NCI-H460 (cell line): Measurements from ENCODE around the gene SOX5. TPM values are rescaled to one million over a fixed set of nuclear protein-coding genes. Genes with fewer than 3 reads are reported as not detected.

Experiments
- DNase-seq: peaks from one replicate; pipeline ENCODE4 v3.0.0-alpha.2; 2016; ENCODE audit warnings: low read depth; ENCODE audit errors: extremely low read depth
- total RNA-seq: library from RNA; depleted of rRNA; stranded (reverse); fragments of >200 nt; shearing (Covaris generic); gene quantifications from 2 replicates; pipeline ENCODE4 v1.2.3, GENCODE V29; 2014

The SOX5 gene
- total RNA-seq, 1 experiment from 2014 or later, result not detected

DNA sequence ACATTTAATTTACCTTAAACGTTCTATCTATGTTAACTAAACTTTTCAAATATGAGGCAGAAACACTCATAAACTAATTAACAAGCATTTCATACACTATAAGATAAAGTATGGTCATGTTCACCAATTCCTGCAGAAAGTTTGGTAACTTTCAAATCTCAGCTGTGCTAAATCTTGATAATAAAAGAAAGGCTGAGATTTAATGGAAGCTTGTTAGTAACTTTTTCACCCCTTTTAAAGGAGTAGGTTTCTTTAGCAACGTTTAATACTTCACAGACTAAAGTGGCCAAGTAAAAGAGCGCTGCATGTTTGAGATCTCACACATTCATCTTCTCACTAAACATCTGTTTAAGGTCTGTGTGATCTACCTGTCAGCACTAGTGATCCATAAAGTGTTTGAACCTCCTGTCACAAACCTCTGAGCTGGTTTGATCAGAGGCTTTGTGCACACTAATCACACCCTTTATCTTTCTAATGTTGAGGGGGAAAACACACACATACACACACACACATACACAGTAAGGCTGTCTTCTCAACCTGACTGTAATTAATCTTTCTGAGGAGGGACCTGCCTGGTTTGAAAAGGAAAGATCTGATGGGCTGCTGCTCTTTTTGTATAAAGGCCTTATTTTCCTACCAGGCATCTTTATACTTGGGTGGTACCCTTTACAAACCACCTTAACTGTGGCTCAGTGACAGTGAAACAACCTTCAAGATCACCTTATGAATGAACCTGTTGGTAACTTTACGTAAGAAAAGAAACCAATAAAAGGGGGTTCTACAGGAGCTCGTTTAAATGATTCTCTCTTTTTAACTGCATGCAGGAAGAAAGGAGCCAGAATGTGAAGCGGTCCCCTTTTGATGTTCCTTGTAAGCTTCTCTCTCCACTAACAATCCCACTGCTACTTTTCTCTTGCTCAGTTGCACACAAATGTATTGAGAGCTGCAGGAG is 244.2 kb downstream of the SOX5 start:
- no peak for DNase-seq

GRCh38 chr12:23703051-23703450 is 246.4 kb downstream of the SOX5 start:
- DNase-seq, result no peak

DNA sequence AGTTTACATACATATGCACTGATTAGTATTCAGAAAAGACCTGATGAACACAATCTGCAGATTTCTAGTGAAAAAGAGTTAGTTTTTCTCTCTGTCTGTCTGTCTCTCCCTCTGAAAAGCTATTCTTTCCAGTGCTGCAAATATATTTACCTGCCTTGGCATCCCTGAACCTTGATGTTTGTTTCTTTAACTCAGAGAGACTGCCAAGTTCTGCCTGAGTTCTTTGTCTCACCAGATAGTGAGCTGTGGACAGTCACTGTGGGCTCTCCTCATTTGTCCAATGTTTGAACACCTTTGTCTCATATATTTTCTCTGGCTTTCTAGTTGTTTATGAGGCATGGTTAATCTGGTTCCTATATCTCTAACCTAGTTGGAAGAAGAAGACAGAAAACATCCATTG is 250.4 kb downstream of the SOX5 start:
- DNase-seq, result no peak

- DNase-seq, result no peak
These were observed 254.6 kb downstream of the SOX5 start for GRCh38 chr12:23694920-23695319.

DNA sequence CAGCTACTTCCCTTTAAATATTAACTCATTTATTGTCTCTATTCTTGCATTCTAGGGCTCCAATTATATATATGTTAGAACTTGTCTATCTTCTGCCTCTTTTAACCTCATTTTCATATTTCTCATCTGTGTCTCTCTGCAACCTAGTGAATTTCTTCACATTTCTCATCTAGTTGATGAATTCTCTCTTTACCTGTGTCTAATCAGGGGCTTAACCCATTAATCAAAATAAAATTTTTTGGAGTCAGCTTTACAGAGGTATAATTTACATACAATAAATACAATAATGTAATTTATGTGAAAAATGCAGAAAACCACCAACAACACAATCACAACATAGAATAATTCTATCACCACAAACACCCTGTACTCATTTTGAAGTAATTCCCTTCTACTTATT is 255.2 kb downstream of the SOX5 start:
- DNase-seq, result no peak

- no peak for DNase-seq
These were observed 261.5 kb downstream of the SOX5 start for GRCh38 chr12:23687947-23688346.

DNA sequence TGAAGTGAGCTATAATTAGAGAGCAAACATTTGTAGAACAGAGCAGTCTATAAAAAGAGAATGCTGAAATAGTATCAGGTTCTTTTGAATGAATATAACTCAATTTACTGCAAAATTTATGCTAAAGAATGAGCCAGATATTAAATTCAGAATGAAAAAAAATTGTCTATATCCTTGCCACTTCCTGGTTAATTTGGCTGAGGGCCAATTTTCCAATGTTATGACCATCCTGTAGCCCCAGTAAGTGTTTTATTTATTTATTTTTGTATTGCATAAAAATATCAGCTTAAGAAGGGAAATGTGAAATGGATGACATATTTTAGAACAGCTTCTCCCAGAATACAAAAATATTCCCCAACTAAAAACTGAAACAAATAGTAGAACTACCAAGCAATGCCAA is 263.4 kb downstream of the SOX5 start:
- DNase-seq, result no peak

DNA sequence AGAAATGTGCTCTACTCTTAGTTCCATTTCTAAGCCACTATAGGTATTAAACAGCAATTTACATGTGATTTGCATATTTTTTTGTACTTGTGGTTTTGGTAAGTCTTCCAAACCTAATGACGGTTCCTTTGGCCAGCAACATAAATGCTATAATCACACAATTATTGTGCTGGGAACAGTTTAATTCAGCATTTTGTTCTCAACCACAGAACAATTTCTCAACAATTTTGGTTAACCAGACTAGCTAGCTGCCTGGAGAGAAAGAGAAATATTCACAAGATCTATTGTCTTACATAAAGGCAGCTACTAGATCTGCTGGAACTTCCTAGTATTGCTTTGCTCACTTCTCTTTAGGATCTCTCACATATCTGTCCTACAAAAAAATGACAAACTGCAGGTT is 265.3 kb downstream of the SOX5 start:
- DNase-seq, result no peak

GRCh38 chr12:23681237-23681636 is 268.2 kb downstream of the SOX5 start:
- DNase-seq, result no peak

- DNase-seq, result no peak
These were observed 275.4 kb downstream of the SOX5 start for GRCh38 chr12:23674064-23674463.

- no peak for DNase-seq
These were observed 277.6 kb downstream of the SOX5 start for GRCh38 chr12:23671881-23672280.

DNA sequence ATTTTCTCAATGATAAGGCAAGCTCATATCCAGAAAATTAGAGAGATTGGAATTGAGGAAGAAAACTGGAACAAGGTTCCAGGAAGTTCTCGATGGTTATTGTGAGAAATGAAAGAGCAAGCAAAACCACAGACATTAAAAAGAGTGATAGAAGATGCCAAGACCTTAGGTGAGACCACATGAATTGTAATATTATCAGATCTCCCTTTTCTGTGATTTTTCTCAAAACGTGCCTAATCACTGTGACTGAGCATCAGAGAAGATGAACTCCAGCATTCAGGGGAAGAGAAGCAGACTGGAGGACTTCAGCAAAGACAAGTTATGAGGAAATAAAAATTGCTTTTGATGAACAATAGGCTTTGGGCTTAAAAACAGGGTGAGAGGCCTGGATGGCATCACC is 278.8 kb downstream of the SOX5 start:
- no peak for DNase-seq

GRCh38 chr12:23669691-23670090 is 279.8 kb downstream of the SOX5 start:
- DNase-seq, result no peak

DNA sequence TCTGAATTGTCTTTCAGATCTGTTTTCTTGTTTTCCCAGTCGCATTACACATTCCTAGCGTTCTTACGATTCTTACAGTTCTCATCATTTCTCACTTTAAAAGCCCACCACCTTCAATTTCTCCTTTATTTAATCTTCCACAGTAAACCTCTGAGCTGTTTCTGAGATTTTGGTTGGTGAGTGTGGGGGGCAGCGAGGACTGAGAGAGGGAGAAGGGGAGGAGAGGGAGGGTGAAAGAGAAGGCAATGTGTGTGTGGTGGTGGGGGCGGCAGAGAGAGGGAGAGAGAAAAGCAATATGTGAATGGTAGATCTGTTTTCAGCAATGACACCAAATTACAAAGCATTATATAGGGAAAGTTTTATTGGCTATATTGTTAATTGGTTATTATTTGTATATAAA is 282.6 kb downstream of the SOX5 start:
- no peak for DNase-seq

DNA sequence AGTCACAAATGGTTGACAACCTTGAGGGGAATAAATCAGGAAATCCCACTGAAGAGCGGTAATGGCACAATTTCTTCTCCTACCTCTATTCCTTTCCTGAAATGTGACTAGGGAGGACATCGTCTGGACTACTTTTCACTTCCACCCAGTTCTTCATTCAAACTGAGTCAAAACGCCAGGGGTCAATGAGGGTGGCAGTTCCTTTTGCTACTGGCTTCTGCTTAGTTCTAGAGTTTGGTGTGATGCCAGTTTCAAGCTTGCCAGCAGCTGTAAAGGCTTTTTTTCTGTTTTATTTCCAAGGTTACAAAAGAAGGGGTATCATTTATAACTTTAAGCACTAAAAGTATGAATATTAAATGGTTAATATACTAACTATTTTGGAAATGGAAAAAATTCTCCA is 286.5 kb downstream of the SOX5 start:
- no peak for DNase-seq

DNA sequence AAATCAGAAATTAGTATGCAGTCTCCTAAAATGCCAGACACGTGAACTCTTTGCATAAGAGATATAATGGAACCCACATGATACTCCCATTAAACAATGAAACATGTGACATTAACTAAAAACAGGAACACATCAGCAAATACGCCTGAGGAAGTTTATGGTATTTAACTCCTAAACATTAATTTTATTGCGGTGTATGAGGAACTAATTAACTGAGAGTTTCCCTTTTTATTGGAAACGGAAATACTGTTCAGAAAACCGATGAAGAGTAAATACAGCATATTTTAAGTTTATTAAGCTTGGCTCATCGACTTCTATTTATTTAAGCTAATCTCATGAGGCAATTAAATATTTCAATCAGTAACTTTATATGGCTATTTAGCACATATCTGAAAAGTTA is 290.3 kb downstream of the SOX5 start:
- no peak for DNase-seq

GRCh38 chr12:23657598-23657997 is 291.9 kb downstream of the SOX5 start:
- no peak for DNase-seq

DNA sequence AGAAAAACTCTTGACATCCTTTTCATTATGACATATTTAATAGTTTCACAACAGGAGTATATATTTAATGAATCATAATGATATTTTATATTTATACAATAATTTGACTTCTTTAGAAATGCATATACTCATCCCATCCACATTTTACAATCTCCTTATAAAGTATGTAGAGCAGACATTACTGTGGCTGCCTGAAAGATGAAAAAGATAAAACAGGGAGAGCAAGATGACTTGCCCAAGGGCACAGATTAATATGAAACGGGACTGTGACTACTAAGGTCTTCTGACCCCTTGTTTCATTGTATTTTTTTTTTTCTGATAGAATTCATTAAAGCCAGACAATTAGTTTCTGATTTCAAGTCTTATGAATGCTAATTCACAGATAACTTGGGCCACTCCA is 293.6 kb downstream of the SOX5 start:
- no peak for DNase-seq

- DNase-seq, result no peak
These were observed 294.4 kb downstream of the SOX5 start for GRCh38 chr12:23655112-23655511.

DNA sequence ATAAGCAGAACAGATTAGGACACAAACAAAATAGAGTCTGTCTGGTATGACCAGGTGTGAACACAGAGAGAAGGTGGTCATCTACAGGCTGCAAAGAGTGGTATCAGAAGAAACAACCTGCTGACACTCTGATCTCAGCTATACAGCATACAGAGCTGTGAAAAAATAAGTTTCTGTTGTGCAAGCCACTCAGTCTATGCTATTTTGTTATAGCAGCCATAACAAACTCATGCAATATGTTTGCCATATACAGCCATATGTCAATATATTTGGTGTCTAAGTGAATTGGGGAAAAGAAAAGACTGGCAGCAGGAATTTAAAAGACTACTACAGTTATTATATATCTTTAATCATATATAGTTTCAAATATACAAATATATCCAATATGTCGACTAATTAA is 300.9 kb downstream of the SOX5 start:
- DNase-seq, result no peak

- no peak for DNase-seq
These were observed 308.7 kb downstream of the SOX5 start for GRCh38 chr12:23640754-23641153.

GRCh38 chr12:23634344-23634743 is 315.1 kb downstream of the SOX5 start:
- no peak for DNase-seq
